IPS DF 4.7 (cell line): Measurements from ENCODE around the gene CREB5.

ENCODE experiments used
- DNase-seq: peaks from one replicate; pipeline ENCODE4 v3.0.0-alpha.2; 2013; ENCODE audit warnings: low spot score; ENCODE audit errors: extremely low read depth

The CREB5 gene

GRCh38 chr7:28641752-28642545 lies 229.6 kb downstream of the CREB5 start:
- no peak for DNase-seq

- DNase-seq, result no peak
These were observed 230.9 kb downstream of the CREB5 start for GRCh38 chr7:28643188-28643569.

- no peak for DNase-seq
These were observed 231.4 kb downstream of the CREB5 start for GRCh38 chr7:28643584-28644340.

- no peak for DNase-seq
These were observed 233.5 kb downstream of the CREB5 start for GRCh38 chr7:28645866-28646265.

GRCh38 chr7:28646376-28647075 lies 234.2 kb downstream of the CREB5 start:
- DNase-seq, result no peak

- no peak for DNase-seq
These were observed 234.7 kb downstream of the CREB5 start for GRCh38 chr7:28647076-28647421.

- DNase-seq, result no peak
These were observed 236.9 kb downstream of the CREB5 start for GRCh38 chr7:28649189-28649588.

- DNase-seq, result no peak
These were observed 237.5 kb downstream of the CREB5 start for GRCh38 chr7:28649811-28650210.

- no peak for DNase-seq
These were observed 241.8 kb downstream of the CREB5 start for GRCh38 chr7:28654110-28654509.

- no peak for DNase-seq
These were observed 244.2 kb downstream of the CREB5 start for GRCh38 chr7:28656529-28656928.

GRCh38 chr7:28658381-28658780 lies 246.1 kb downstream of the CREB5 start:
- DNase-seq, result no peak

GRCh38 chr7:28660132-28660531 lies 247.8 kb downstream of the CREB5 start:
- DNase-seq, result no peak

GRCh38 chr7:28661826-28662595 lies 249.7 kb downstream of the CREB5 start:
- no peak for DNase-seq

GRCh38 chr7:28666154-28666553 lies 253.8 kb downstream of the CREB5 start:
- no peak for DNase-seq

GRCh38 chr7:28668085-28668484 lies 255.8 kb downstream of the CREB5 start:
- no peak for DNase-seq

- DNase-seq, result no peak
These were observed 257.0 kb downstream of the CREB5 start for GRCh38 chr7:28669330-28669729.

- no peak for DNase-seq
These were observed 259.2 kb downstream of the CREB5 start for GRCh38 chr7:28671526-28671925.

- no peak for DNase-seq
These were observed 260.1 kb downstream of the CREB5 start for GRCh38 chr7:28672397-28672797.

GRCh38 chr7:28674359-28674782 lies 262.1 kb downstream of the CREB5 start:
- DNase-seq, result no peak

- no peak for DNase-seq
These were observed 263.1 kb downstream of the CREB5 start for GRCh38 chr7:28675429-28675828.

- DNase-seq, result no peak
These were observed 265.4 kb downstream of the CREB5 start for GRCh38 chr7:28677668-28678067.
